Measurements from ENCODE around the gene FGF8. TPM values are rescaled to one million over a fixed set of nuclear protein-coding genes. Genes with fewer than 3 reads are reported as not detected.
A peak's percentile ranks its signal among the peaks of the same experiment; 100 is the strongest.

Gene FGF8
- total RNA-seq, 1 donor from 2014 or later: 17.6 TPM

DNA sequence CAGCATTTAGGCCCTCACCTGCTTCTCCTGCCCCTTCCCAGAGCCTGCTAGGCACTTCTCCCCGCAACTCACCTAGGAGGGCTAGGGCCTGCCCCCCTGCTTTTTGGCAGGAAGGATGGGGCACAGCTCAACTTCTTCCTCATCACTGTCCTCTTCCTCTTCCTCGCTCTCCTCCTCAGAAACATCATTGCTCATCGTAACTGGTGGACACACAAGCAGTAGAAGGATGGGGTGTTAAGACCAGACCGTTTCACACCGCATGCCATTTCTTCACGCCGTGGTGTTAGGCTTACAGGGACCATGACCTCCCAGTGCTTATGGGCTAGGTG is 5.7 kb upstream of the FGF8 start:
- Mint-ChIP-seq H3K4me1 (peaks cover 39% of the 10 kb centered on the region), H3K36me3 (peaks cover 5% of the 10 kb centered on the region), H3K27me3 (ENCODE audit: insufficient read depth, low read depth) (peaks cover 22% of the 10 kb centered on the region), H3K9me3 (no peaks in the 10 kb centered on the region), H3K4me3 (peak overlapping the region; percentile 100), H3K27ac (no peak overlapping the region)
- peaks cover 76% of the 10 kb centered on the region for H3F3A ChIP-seq (ENCODE audit: low read depth)
- H3K27ac ChIP-seq: no peak overlapping the region
- H3K79me2 ChIP-seq (ENCODE audit: low read depth): peaks cover 10% of the 10 kb centered on the region
- peaks cover 67% of the 10 kb centered on the region for H4K20me1 ChIP-seq (ENCODE audit: low read depth)
- peaks cover 38% of the 10 kb centered on the region for H3K27me3 ChIP-seq
- TF ChIP-seq EZH2 (IDR thresholded peaks at IDR 0.05): no peak
- TF ChIP-seq, protein P1, sequence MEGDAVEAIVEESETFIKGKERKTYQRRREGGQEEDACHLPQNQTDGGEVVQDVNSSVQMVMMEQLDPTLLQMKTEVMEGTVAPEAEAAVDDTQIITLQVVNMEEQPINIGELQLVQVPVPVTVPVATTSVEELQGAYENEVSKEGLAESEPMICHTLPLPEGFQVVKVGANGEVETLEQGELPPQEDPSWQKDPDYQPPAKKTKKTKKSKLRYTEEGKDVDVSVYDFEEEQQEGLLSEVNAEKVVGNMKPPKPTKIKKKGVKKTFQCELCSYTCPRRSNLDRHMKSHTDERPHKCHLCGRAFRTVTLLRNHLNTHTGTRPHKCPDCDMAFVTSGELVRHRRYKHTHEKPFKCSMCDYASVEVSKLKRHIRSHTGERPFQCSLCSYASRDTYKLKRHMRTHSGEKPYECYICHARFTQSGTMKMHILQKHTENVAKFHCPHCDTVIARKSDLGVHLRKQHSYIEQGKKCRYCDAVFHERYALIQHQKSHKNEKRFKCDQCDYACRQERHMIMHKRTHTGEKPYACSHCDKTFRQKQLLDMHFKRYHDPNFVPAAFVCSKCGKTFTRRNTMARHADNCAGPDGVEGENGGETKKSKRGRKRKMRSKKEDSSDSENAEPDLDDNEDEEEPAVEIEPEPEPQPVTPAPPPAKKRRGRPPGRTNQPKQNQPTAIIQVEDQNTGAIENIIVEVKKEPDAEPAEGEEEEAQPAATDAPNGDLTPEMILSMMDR (IDR thresholded peaks at IDR 0.05): no peak
- TF ChIP-seq EZH2phosphoT487 (IDR thresholded peaks at IDR 0.05): no peak
- no peak overlapping the region for H3K9ac ChIP-seq
- H3K9me3 ChIP-seq (ENCODE audit: low read depth): no peaks in the 10 kb centered on the region
- H3K36me3 ChIP-seq: peaks cover 12% of the 10 kb centered on the region
- H2AFZ ChIP-seq (replicated peaks): no peak overlapping the region
- H3K4me2 ChIP-seq: peak overlapping the region; percentile 86
- H3K4me3 ChIP-seq: peak overlapping the region; percentile 75
- no peak for DNase-seq (ENCODE audit: low spot score)
- H3K4me1 ChIP-seq: peaks cover 37% of the 10 kb centered on the region

DNA sequence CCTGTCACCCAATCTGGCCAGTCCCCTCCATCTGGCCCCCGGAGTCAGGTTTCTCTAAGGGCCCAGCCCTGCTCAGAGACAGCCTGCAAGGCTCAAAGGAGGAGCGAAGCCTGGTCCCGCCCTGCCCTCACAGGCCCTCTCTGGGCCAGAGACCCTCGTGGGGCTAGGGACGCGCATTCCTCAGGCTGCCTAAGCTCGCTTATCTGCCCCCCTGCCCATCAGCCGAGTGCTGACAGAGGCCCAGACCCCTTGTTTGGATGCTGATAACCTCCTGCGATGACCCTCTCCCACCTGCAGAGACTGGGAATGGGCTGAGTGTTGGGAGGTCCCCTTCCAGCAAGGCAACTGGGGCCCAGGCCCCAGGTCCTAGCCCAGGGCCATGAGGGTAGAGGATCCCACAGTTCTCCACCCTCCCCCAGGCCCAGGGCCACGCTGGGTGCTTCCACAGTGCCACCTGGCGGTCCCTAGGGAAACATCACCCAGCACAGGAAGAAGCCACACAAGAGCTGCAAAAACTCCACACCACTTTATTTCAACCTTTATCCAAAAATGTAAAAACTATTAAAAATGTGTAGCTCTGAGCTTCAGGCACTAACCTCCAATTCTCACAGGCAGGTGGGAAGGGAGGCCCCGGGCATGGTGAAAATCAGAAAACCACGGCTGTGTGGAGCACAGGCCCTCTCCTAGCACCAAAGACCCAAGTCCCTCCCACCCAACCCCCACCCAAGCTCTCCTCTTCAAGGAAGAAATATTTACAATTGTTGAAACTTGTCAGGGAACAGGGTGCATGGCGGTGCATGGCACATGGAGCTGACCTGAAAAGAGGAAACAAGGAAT is 5.1 kb upstream of the FGF8 start:
- H2AFZ ChIP-seq (replicated peaks): no peak overlapping the region
- peaks cover 39% of the 10 kb centered on the region for H3K4me1 Mint-ChIP-seq
- peaks cover 63% of the 10 kb centered on the region for H4K20me1 ChIP-seq (ENCODE audit: low read depth)
- peaks cover 74% of the 10 kb centered on the region for H3F3A ChIP-seq (ENCODE audit: low read depth)
- peaks cover 24% of the 10 kb centered on the region for H3K27me3 Mint-ChIP-seq (ENCODE audit: insufficient read depth, low read depth)
- peak overlapping the region; percentile 100 for H3K4me3 Mint-ChIP-seq
- no peaks in the 10 kb centered on the region for H3K9me3 ChIP-seq (ENCODE audit: low read depth)
- H3K36me3 ChIP-seq: peaks cover 8% of the 10 kb centered on the region
- H3K9ac ChIP-seq: no peak overlapping the region
- peaks cover 3% of the 10 kb centered on the region for H3K36me3 Mint-ChIP-seq
- H3K27ac ChIP-seq: no peak overlapping the region
- H3K4me2 ChIP-seq: peak overlapping the region; percentile 57
- peak; percentile 86 for DNase-seq (ENCODE audit: low spot score)
- TF ChIP-seq, protein P1 (IDR thresholded peaks at IDR 0.05): peak; percentile 96
- no peak for TF ChIP-seq EZH2phosphoT487 (IDR thresholded peaks at IDR 0.05)
- no peak overlapping the region for H3K27ac Mint-ChIP-seq
- H3K9me3 Mint-ChIP-seq: no peaks in the 10 kb centered on the region
- peaks cover 43% of the 10 kb centered on the region for H3K27me3 ChIP-seq
- peaks cover 10% of the 10 kb centered on the region for H3K79me2 ChIP-seq (ENCODE audit: low read depth)
- peaks cover 40% of the 10 kb centered on the region for H3K4me1 ChIP-seq
- H3K4me3 ChIP-seq: no peak overlapping the region

DNA sequence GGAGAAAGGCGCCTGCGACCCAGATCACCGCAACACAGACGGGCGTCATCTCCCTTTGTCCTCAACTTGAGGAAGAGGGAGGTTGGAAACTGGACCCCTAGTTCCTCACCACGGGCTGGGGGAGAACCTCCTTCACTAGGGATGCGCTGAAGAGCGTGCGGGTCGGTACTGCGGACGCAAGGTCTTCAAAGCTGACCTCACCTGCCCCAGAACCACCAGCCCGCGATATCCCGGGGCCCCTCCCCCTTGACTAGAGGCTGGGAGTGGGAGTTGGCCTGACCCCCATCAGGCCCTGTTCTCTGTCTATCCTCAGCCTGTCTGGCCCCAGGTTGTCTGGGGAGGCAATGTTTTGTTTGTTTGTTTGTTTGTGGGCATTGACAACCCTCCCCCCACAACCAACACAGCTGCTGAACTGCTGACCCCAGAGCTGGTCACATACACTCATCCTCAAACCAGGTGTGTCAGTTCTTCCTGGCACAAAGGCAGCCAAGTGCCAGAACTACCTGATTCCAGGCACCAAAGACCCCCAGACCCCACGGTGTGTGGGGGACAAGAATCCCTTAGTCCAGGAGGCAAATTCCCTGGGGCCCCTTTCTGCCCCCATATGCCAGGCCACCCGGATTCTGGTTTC is 4.4 kb upstream of the FGF8 start:
- Histone ChIP-seq H2AFZ (replicated peaks) (no peak overlapping the region), H3K27ac (no peak overlapping the region), H3K4me1 (peaks cover 42% of the 10 kb centered on the region), H3K4me3 (peak overlapping the region; percentile 57), H3K36me3 (peaks cover 3% of the 10 kb centered on the region), H3K9ac (no peak overlapping the region), H3K9me3 (ENCODE audit: low read depth) (no peaks in the 10 kb centered on the region), H4K20me1 (ENCODE audit: low read depth) (peaks cover 56% of the 10 kb centered on the region), H3K27me3 (peaks cover 51% of the 10 kb centered on the region), H3K4me2 (peak overlapping the region; percentile 98), H3K79me2 (ENCODE audit: low read depth) (peaks cover 6% of the 10 kb centered on the region), H3F3A (ENCODE audit: low read depth) (peaks cover 69% of the 10 kb centered on the region)
- peaks cover 39% of the 10 kb centered on the region for H3K4me1 Mint-ChIP-seq
- peaks cover 26% of the 10 kb centered on the region for H3K27me3 Mint-ChIP-seq (ENCODE audit: insufficient read depth, low read depth)
- no peaks in the 10 kb centered on the region for H3K9me3 Mint-ChIP-seq
- DNase-seq (ENCODE audit: low spot score): peak; percentile 27
- H3K4me3 Mint-ChIP-seq: peak overlapping the region; percentile 57
- H3K27ac Mint-ChIP-seq: no peak overlapping the region
- TF ChIP-seq EZH2 (IDR thresholded peaks at IDR 0.05) (no peak), EZH2phosphoT487 (IDR thresholded peaks at IDR 0.05) (no peak)
- TF ChIP-seq, protein P1 (IDR thresholded peaks at IDR 0.05): no peak
- H3K36me3 Mint-ChIP-seq: no peaks in the 10 kb centered on the region

Measured in neural progenitor cell (in vitro differentiated cells).